ENCODE data around the gene LNX2.

GRCh38 chr13:27624071-27624470 is 3.7 kb upstream of the LNX2 start:
- TF ChIP-seq, protein P1, sequence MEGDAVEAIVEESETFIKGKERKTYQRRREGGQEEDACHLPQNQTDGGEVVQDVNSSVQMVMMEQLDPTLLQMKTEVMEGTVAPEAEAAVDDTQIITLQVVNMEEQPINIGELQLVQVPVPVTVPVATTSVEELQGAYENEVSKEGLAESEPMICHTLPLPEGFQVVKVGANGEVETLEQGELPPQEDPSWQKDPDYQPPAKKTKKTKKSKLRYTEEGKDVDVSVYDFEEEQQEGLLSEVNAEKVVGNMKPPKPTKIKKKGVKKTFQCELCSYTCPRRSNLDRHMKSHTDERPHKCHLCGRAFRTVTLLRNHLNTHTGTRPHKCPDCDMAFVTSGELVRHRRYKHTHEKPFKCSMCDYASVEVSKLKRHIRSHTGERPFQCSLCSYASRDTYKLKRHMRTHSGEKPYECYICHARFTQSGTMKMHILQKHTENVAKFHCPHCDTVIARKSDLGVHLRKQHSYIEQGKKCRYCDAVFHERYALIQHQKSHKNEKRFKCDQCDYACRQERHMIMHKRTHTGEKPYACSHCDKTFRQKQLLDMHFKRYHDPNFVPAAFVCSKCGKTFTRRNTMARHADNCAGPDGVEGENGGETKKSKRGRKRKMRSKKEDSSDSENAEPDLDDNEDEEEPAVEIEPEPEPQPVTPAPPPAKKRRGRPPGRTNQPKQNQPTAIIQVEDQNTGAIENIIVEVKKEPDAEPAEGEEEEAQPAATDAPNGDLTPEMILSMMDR (IDR thresholded peaks at IDR 0.05; ENCODE audit: low read depth, low read length): no peak
- no peak for TF ChIP-seq EZH2phosphoT487 (IDR thresholded peaks at IDR 0.05; ENCODE audit: low read depth)
